ENCODE results near the gene FAM181A. TPM values are rescaled to one million over a fixed set of nuclear protein-coding genes. Genes with fewer than 3 reads are reported as not detected.
A peak's percentile ranks its signal among the peaks of the same experiment; 100 is the strongest.

FAM181A gene
- total and polyA plus RNA-seq, 2 donors (not counting 1 experiment from before 2014, with no cell fraction given), result not detected

DNA sequence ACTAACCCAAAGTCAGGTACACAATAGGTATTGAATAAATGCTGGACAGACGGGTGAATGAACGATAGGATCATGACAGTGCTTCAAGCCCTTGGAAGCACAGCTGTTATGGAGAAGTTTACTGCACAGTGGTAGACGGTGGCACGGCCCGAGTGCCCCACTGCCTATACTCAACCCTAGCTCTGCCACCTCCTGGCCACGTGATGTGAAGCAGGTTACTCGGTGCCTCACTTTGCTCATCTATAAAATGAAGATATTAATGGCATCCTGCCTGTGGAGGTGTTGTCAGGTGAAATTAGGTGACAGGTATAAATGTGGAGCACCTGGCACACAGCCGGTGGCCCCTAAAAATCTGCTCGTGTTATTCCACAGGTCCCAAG, 43.4 kb downstream of the FAM181A start:
- ChIA-PET POLR2A (interaction anchor here (0.7 to 2.6 kb wide), 5 partner anchors 8 to 33 kb away, joined by 4 to 25 read pairs (median 7); no protein-coding TSS in a partner anchor), CTCF (interaction anchor here (0.8 to 37.7 kb wide), 11 partner anchors 8 to 166 kb away, joined by 3 to 1036 read pairs (median 10); partner anchors contain the start of gene CCDC197)
- H3K4me2 ChIP-seq (replicated peaks; ENCODE audit: low read depth, low read length, poor library complexity, severe bottlenecking), result peak overlapping the region; percentile 92
- DNase-seq (peak; percentile 77), ATAC-seq (ENCODE audit: low read depth) (peak; percentile 58)
- H4K20me1 ChIP-seq (ENCODE audit: control insufficient read depth, insufficient read depth, low read length, poor library complexity, severe bottlenecking), result no peaks in the 10 kb centered on the region
- H2AFZ ChIP-seq (ENCODE audit: insufficient read depth, low read depth, low read length, poor library complexity, severe bottlenecking), result peak overlapping the region; percentile 78
- Mint-ChIP-seq H3K27ac (peak overlapping the region; percentile 86), H3K4me3 (peak overlapping the region; percentile 93), H3K27me3 (peaks cover 15% of the 10 kb centered on the region), H3K9me3 (ENCODE audit: insufficient read depth) (peaks cover 1% of the 10 kb centered on the region), H3K4me1 (peaks cover 64% of the 10 kb centered on the region)
- H3K27ac ChIP-seq (ENCODE audit: low read length in 2 of 2), result peak overlapping the region; percentile 31 to 44
- peak overlapping the region; percentile 30 to 78 (median 70) for H3K4me3 ChIP-seq (ENCODE audit: control extremely low read depth in 1 of 5, extremely low read depth in 1 of 5, insufficient read depth in 1 of 5, low read depth in 2 of 5, low read length in 4 of 5)
- H3K36me3 ChIP-seq (replicated peaks in 1 of 2; ENCODE audit: control extremely low read depth in 1 of 2, control insufficient read depth in 1 of 2, extremely low read depth in 1 of 2, insufficient read depth in 2 of 2, low read length in 1 of 2), result no peaks in the 10 kb centered on the region
- H3K79me2 ChIP-seq (ENCODE audit: control insufficient read depth, insufficient read depth, low read length), result no peaks in the 10 kb centered on the region
- peaks cover 0 to 8% (median 0%) of the 10 kb centered on the region in 3 donors for H3K9me3 ChIP-seq (ENCODE audit: control extremely low read depth in 1 of 3, control insufficient read depth in 2 of 3, insufficient read depth in 1 of 3, low read length in 2 of 3)
- intact Hi-C loops (cut with micrococcal nuclease), result loop anchor here (1.0 to 2.0 kb wide), 3 partner anchors 16 to 31 kb away; no protein-coding TSS in a partner anchor
- H3K27me3 ChIP-seq (replicated peaks in 1 of 4; ENCODE audit: control extremely low read depth in 1 of 4, control insufficient read depth in 3 of 4, insufficient read depth in 4 of 4, low read length in 3 of 4), result peaks cover 0 to 19% (median 9%) of the 10 kb centered on the region in 4 experiments
- TF ChIP-seq EZH2 (IDR thresholded peaks at IDR 0.05; ENCODE audit: borderline replicate concordance, insufficient read depth, low read depth, low read length, poor library complexity, severe bottlenecking) (no peak), CTCF (IDR thresholded peaks at IDR 0.05) (peak; percentile 78)
- H3K4me1 ChIP-seq (ENCODE audit: control insufficient read depth in 2 of 2, insufficient read depth in 2 of 2, low read length in 2 of 2), result peaks cover 61 to 62% of the 10 kb centered on the region in 2 donors
- peak overlapping the region; percentile 81 for H3K9ac ChIP-seq (ENCODE audit: low read length)
- 24% methylated on average over 3 of the region's 9 CpGs for whole genome bisulfite sequencing (ENCODE audit: insufficient coverage)
